ENCODE measurements around the gene VPS39.

Gene VPS39

DNA sequence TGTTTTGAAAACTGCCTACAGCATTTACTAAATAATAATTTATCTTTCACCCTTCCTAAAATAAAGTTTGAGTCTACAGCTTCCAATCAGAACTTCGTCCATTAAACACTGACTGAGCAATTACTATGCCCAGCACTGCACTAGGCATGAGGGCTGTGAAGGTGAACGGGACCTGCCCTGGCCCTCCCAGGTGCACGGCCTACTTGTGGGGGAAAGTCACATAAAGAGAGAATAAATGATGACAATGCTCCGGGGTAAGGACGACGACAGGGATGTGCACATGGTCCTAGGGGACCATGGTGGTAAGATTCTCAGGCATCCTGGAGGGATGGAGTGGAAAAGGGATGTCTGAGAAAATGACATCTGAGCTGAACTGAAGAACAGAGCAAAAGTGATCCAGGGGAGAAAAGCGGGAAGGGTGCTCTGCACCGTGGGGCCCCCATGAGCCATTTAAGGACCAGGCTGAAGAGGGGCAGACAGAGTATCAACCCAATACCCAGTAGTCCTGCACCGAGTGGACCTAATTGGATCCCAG, 63.2 kb downstream of the VPS39 start:
- DNase-seq, result no peak

DNA sequence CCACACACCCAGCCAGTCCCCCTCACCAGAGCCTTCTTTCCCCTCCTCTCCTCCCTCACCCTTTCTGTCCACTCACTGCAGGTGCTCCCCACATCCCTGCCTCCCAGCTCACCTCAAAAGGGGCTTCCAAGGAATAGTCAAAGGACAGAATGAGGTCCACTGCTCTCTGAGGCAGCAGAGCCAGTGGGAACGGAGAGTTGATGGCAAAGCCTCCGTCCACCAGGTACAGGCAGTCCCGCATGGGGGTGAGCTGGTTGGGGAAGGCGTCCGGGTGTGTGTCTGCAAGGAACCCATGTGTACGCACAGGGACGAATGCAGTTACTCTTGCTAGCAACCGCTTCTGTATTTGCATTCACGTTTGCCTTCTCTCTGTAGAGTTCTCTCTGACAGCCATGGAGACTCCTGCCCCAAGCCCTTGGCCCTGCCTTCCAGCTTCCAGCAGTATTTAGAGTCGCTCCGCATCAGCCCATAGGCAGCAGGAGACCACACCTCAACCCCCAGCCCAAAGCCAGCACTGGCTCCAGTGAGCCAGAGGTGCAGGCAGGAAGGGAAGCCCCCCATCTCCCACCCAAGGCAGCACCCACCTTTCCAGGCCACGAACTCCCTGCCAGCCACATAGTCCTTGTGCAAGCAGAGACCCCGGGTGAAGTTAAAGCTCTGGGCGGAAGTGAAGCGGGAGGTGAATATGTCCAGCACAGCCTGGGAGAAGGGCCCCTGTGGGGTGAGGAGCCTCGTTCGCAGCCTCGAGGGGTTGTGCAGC, 64.1 kb downstream of the VPS39 start:
- no peak for DNase-seq

DNA sequence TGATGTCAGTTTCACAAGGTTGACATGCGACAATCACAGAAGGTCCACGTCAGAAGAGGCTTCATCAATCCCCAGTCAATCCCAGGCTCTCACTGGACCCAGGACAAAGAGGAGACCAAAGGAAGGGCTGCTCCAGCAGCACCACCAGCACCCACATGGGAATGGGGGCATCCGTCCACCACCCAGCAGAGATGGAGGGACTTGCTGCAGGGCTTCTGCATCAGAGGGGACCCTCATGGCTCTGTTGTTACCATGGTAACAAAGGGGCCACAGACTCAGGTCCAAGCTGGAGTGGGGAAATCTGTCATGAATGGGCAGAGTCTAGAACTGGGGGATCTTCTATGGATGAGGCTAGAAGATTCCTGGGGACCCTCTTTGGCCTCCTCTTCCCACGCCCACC, 64.7 kb downstream of the VPS39 start:
- no peak for DNase-seq

- no peak for DNase-seq
Measured at GRCh38 chr15:42141795-42142667, 66.1 kb downstream of the VPS39 start.

GRCh38 chr15:42141246-42141645, 66.9 kb downstream of the VPS39 start:
- DNase-seq, result no peak

DNA sequence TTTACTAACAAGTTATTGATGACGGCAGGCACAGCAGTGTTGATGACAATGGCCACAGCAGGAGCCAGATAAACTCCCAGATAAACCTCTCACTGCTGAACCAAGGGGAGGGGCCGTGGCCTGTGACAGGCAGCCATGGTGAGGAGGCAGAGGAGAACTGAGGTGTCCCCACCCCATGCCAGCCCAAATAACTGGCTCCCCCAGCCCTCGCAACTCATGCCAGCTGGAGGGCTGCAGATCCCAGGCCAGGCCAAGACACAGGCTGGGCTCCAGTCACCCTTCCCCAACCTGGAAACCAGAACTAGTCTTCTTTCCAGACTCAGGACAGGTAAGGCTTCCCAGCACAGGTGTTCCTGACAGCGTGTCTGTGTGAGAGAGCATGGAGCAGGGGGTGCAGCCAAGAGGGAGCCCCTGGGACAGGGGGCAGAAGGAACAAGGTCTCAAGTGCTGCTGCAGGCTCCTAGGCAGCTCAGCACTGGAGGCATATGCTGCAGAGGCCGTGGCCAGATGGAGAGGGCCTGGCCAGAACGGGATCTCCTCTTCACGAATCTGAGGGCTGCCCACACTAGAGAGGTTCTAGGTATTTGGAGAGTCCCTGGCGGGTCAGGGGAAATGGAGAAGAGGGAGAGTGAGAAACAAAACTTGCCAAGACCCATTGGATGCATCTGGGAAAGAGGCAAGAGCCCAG, 67.6 kb downstream of the VPS39 start:
- DNase-seq, result no peak

GRCh38 chr15:42139596-42139995, 68.5 kb downstream of the VPS39 start:
- DNase-seq, result no peak

- DNase-seq, result no peak
Measured at GRCh38 chr15:42138968-42139386, 69.1 kb downstream of the VPS39 start.

DNA sequence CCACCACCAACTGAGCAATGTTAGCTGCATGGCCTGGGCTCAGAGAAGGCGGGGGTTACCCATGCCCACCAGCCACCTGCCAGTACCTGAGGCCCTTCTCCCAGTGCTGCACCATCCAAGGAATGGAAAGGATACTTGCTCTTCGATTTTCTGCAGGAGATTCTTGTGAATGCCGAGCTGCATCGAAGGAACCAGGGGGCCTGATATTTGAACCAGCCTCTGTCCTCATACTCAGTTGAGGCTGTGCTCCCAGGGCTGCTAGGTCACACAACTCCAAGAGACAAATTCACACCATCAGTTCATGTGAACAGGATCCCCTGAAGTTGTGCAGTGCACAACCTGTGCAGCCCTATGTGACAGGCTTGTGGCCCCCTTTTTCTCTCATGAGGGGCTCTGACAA, 69.7 kb downstream of the VPS39 start:
- DNase-seq, result no peak

DNA sequence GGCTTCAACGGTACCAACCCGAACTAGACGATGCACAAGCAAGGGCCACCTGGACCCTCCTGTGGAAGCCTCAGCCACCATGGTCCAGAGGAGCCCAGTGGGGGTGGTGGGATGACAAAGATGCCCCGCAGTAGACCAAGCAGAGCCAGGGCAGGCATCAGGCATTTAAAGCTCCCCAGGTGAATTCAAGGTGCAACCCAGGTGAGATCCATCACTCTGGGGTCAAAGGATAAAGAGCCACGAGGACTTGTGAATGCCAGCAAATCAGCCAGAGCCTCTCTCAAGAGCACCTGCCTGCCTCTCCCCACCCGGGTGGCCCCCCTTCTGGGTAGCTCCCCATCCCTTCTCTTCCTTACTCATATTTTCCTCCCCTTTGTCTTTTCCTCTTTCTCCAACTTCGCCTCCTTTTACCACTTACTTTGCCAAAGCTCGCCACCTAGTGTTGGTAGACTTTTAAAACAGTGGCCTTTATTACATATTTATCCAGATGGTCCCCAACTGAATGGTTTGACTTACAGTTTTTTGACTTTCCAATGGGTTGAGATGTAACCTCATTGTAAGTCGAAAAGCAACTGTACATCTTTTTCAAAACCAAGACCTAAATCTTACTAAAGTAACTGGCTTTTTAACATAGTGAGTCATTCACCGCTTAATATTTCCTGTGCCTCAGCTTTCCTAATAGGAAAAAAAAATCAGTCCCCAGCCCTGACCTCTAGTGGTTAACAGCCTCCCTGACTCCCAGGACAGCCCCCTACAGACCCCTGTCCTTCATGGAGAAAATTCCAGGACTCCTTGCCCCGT, 70.4 kb downstream of the VPS39 start:
- peak; percentile 48 for DNase-seq

GRCh38 chr15:42136513-42136912, 71.6 kb downstream of the VPS39 start:
- no peak for DNase-seq

DNA sequence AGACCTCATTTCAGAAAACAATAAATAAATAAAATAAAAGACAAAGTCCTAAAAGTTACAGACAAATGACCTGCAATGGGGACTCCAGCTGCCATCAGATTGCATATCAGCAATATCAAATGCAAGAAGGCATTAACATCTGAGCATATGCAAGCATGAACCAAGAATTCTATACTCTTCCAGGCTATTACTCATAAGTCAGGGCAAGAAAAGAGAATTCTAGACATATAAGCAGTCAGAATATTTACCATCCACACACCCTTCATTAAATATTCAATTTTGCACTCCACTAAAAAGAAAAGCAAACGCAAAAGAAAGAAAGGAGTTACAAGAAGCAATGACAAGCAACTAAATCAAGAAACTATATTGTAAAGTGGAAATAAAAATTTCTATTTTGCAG, 72.8 kb downstream of the VPS39 start:
- DNase-seq, result no peak

- DNase-seq, result no peak
Measured at GRCh38 chr15:42134617-42135245, 73.4 kb downstream of the VPS39 start.

DNA sequence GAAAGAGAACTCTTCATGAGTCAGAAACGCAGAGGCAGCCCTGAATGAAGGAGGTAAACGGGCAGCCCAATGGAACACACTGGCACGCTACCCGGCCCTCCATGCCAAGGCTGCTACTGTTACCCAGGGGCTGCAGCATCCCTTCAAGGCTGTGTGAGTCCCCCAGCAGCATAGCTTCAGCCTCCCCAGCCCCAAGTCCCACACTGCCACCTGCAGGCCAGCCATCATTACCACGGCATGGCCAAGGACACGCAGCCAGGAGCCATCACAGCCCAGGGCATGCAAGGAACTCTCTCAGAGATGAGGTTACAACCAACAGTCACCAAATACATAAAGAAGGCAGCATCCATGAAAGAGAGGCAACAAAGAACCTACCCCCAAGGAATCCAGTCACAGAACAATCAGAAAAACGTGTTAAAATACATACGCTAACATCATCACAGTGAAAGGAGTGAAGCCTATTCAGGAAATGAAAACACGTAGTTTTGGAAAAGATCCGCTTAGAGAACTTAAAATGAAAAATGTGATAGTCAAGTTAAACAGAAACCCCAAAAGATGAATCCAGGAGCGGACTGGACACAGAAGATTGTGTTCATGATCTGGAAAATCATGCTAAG, 74.1 kb downstream of the VPS39 start:
- DNase-seq, result peak; percentile 76

- no peak for DNase-seq
Measured at GRCh38 chr15:42133356-42133755, 74.7 kb downstream of the VPS39 start.

GRCh38 chr15:42131826-42132806, 76.0 kb downstream of the VPS39 start:
- DNase-seq, result no peak

DNA sequence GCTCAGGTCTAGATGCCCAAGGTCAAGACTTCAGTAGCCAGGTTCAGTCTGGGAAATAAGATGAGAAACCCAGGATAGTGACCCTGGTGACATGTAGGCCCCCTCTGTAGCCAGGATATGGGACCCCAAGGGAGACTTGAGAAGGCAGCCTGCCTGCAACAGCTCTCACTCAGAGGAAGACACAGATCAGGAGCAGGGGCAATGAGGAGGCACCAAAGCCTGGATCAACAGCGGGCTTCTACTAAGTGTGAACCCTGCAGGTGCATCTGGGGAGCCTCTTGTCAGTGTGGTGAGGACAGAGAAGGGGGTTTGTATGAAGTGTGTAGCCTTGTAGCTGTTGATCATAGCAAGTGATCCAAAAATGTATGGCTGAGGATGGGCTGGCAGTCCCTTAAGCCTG, 77.1 kb downstream of the VPS39 start:
- DNase-seq, result no peak

- DNase-seq, result no peak
Measured at GRCh38 chr15:42130246-42130986, 77.7 kb downstream of the VPS39 start.

DNA sequence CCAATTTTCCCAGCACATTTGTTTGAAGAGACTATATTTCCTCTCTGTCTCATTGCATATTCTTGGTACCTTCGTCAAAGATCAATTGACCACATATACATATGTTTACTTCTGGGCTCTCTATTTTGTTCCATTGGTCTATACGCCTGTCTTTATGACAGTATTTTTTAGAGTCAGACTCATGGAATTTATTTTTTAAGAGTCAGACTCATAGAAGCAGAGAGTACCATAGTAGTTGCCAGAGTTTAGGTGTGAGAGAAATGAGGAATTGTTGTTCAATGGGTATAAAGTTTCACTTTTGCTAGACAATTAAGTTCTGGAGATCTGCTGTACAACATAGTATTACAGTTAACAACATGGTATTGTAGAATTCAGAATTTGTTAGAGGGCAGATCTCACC, 78.7 kb downstream of the VPS39 start:
- no peak for DNase-seq

GRCh38 chr15:42128476-42128875, 79.6 kb downstream of the VPS39 start:
- no peak for DNase-seq
